ENCODE data around the gene UNC13A.
"Not testable (repeated sequence)": the region's sequence is repeated elsewhere in the genome, so short reads cannot be mapped to it uniquely, and the experiment has no call there.

DNA sequence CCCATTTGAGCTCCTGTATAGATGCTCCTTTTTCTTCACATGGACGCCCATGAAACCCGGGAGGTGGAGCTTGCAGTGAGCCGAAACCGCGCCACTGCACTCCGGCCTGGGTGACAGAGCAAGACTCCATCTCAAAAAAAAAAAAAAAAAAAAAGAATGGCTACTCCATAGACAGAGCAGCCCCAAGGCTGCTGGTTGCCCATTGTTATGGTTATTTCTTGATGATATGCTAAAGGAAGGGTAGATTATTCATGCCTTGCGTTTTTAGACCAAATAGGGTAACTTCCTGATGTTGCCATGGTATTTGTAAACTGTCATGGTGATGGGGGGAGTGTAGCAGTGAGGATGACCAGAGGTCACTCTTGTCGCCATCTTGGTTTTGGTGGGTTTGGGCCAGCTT lies 90.1 kb downstream of the UNC13A start:
- TF ChIP-seq, protein P1, sequence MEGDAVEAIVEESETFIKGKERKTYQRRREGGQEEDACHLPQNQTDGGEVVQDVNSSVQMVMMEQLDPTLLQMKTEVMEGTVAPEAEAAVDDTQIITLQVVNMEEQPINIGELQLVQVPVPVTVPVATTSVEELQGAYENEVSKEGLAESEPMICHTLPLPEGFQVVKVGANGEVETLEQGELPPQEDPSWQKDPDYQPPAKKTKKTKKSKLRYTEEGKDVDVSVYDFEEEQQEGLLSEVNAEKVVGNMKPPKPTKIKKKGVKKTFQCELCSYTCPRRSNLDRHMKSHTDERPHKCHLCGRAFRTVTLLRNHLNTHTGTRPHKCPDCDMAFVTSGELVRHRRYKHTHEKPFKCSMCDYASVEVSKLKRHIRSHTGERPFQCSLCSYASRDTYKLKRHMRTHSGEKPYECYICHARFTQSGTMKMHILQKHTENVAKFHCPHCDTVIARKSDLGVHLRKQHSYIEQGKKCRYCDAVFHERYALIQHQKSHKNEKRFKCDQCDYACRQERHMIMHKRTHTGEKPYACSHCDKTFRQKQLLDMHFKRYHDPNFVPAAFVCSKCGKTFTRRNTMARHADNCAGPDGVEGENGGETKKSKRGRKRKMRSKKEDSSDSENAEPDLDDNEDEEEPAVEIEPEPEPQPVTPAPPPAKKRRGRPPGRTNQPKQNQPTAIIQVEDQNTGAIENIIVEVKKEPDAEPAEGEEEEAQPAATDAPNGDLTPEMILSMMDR (IDR thresholded peaks at IDR 0.05; ENCODE audit: insufficient read depth, low read length, poor library complexity, severe bottlenecking) = not testable (repeated sequence)
- not testable (repeated sequence) for TF ChIP-seq EZH2phosphoT487 (conservative IDR thresholded peaks at IDR 0.05; ENCODE audit: low read length)
